Panc1 (cell line): ENCODE data around the gene HES2. TPM values are rescaled to one million over a fixed set of nuclear protein-coding genes. Genes with fewer than 3 reads are reported as not detected.
"Not testable (repeated sequence)": the region's sequence is repeated elsewhere in the genome, so short reads cannot be mapped to it uniquely, and the experiment has no call there.

ENCODE experiments used
- ATAC-seq: fragments of 200-7000 bp; cut with Tn5 transposase; 2 replicates; pipeline ENCODE4 v1.9.1; 2020; ENCODE audit warnings: mild to moderate bottlenecking, moderate library complexity
- BruUV-seq: library from RNA; stranded (reverse); fragments of 400-500 nt; replicated peaks from 2 replicates; lab custom pipeline; 2021; lab: Mats Ljungman, UMichigan
- CTCF ChIA-PET: fragments of 300-600 bp; sonication (Branson Sonifier 250); formaldehyde crosslinking; loops from one replicate; lab custom pipeline; 2022; ENCODE audit warnings: antibody characterized with exemption; lab: Charles Lee
- POLR2A ChIA-PET: fragments of 300-600 bp; sonication (Branson Sonifier 250); formaldehyde crosslinking; loops from one replicate; lab custom pipeline; 2022; ENCODE audit warnings: antibody characterized with exemption; lab: Charles Lee
- DNase-seq: peaks from one replicate; pipeline ENCODE4 v3.0.0-alpha.2; 2010; ENCODE audit warnings: low read depth, low spot score
- H3K27ac ChIP-seq: 2 replicates; pipeline ENCODE4 v1.5.1; 2011; ENCODE audit warnings: mild to moderate bottlenecking, low read length, inconsistent platforms
- H3K27me3 ChIP-seq: fragments of 200-500 bp; sonication (Bioruptor generic); 2 replicates; pipeline ENCODE4 v1.6.0; 2014; ENCODE audit warnings: low read length, inconsistent platforms; ENCODE audit not compliant: control insufficient read depth, insufficient read depth
- H3K36me3 ChIP-seq: fragments of 200-500 bp; sonication (Bioruptor generic); 2 replicates; pipeline ENCODE4 v1.5.1; 2014; ENCODE audit warnings: inconsistent platforms, mild to moderate bottlenecking, low read length, moderate library complexity; ENCODE audit not compliant: control insufficient read depth, insufficient read depth
- H3K4me1 ChIP-seq: 2 replicates; pipeline ENCODE4 v1.5.1; 2011; ENCODE audit warnings: inconsistent platforms, mild to moderate bottlenecking, low read length, moderate library complexity; ENCODE audit not compliant: control insufficient read depth, insufficient read depth
- H3K4me3 ChIP-seq, 2 experiments: 2 replicates each; pipeline ENCODE4 v1.5.1; 2011 to 2012; ENCODE audit warnings: low read depth in 2 of 2, low read length in 2 of 2, mild to moderate bottlenecking in 2 of 2, inconsistent platforms in 1 of 2, moderate library complexity in 1 of 2
- H3K9me3 ChIP-seq: fragments of 200-500 bp; sonication (Bioruptor generic); 2 replicates; pipeline ENCODE4 v1.5.1; 2014; ENCODE audit warnings: low read depth, mild to moderate bottlenecking, inconsistent platforms, low read length, moderate library complexity; ENCODE audit not compliant: control insufficient read depth, insufficient read depth
- CTCF ChIP-seq: fragments of 450-650 bp; IDR thresholded peaks from 2 replicates; pipeline ENCODE4 v1.5.1; 2017; ENCODE audit warnings: mild to moderate bottlenecking
- POLR2AphosphoS5 ChIP-seq: IDR thresholded peaks from 2 replicates; pipeline ENCODE4 v1.6.1; 2012; ENCODE audit warnings: mild to moderate bottlenecking, low read depth, low read length, moderate library complexity
- SIN3A ChIP-seq: IDR thresholded peaks from 2 replicates; pipeline ENCODE4 v1.6.1; 2012; ENCODE audit warnings: low read depth, mild to moderate bottlenecking, low read length, moderate library complexity, borderline replicate concordance; ENCODE audit not compliant: insufficient read depth
- in situ Hi-C: cut with HindIII; loops from 2 replicates; pipeline ENCODE4 v1.10.0; 2016; ENCODE audit warnings: low sequenced_read_pairs, low pct_unique_long_range_greater_than_20kb
- intact Hi-C: fragments of 100-400 bp; cut with micrococcal nuclease; formaldehyde crosslinking; loops from one replicate; pipeline ENCODE4 v1.10.0; 2022; ENCODE audit not compliant: unreplicated experiment
- total RNA-seq: library from RNA; stranded (reverse); gene quantifications from one replicate; pipeline ENCODE4 v1.2.1, GENCODE V29; 2021; ENCODE audit not compliant: unreplicated experiment
- TF ChIP-seq, protein P1 (sequence below), 2 experiments: IDR thresholded peaks; 2 replicates each; pipeline ENCODE4 v1.6.1; 2011 to 2012; ENCODE audit warnings: low read depth in 2 of 2, control low read depth in 1 of 2, low read length in 1 of 2, mild to moderate bottlenecking in 1 of 2, moderate library complexity in 1 of 2; ENCODE audit not compliant: insufficient read depth in 1 of 2

Gene HES2
- total RNA-seq, 1 experiment from 2014 or later = 11.1 TPM

- Histone ChIP-seq H3K9me3 (no peaks in the 10 kb centered on the region), H3K27ac (no peak overlapping the region), H3K4me3 (no peak overlapping the region), H3K36me3 (no peaks in the 10 kb centered on the region), H3K27me3 (no peaks in the 10 kb centered on the region), H3K4me1 (peaks cover 5% of the 10 kb centered on the region)
- no TSS peak for BruUV-seq
- DNase-seq (no peak), ATAC-seq (no peak)
- in situ Hi-C loops (no loop called here), intact Hi-C loops (no loop called here)
- ChIA-PET POLR2A (interaction anchor here (0.5 kb wide), 1 partner anchor 18 kb away, joined by 3 read pairs; no protein-coding TSS in a partner anchor), CTCF (interaction anchor here (0.7 kb wide), 1 partner anchor 30 kb away, joined by 5 read pairs; no protein-coding TSS in a partner anchor)
- TF ChIP-seq POLR2AphosphoS5 (no peak), SIN3A (no peak), CTCF (no peak; the same call in 1 of the 2 replicates)
Observed at GRCh38 chr1:6396998-6397397, 22.7 kb downstream of the HES2 start.

GRCh38 chr1:6395781-6396244, 23.9 kb downstream of the HES2 start:
- intact Hi-C loops, H3K9me3 ChIP-seq, ATAC-seq, H3K27me3 ChIP-seq, POLR2A ChIA-PET, in situ Hi-C loops, BruUV-seq, H3K27ac ChIP-seq, CTCF ChIA-PET, H3K4me3 ChIP-seq, DNase-seq, H3K36me3 ChIP-seq: not testable (repeated sequence)
- peaks cover 11% of the 10 kb centered on the region for H3K4me1 ChIP-seq

DNA sequence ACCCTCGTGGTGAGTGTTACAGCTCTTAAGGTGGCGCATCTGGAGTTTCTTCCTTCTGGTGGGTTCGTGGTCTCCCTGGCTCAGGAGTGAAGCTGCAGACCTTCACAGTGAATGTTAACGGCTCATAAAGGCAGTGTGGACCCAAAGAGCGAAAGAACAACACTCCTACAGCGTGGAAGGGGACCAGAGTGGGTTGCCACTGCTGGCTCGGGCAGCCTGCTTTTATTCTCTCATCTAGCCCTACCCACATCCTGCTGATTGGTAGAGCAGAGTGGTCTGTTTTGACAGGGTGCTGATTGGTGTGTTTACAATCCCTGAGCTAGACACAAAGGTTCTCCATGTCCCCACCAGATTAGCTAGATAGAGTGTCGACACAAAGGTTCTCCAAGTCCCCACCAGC, 24.6 kb downstream of the HES2 start:
- DNase-seq, POLR2A ChIA-PET, H3K9me3 ChIP-seq, H3K36me3 ChIP-seq, intact Hi-C loops, in situ Hi-C loops, H3K4me3 ChIP-seq, H3K27me3 ChIP-seq, H3K27ac ChIP-seq, BruUV-seq, ATAC-seq: not testable (repeated sequence)
- peaks cover 11% of the 10 kb centered on the region for H3K4me1 ChIP-seq
- CTCF ChIA-PET = interaction anchor here (0.7 kb wide), 1 partner anchor 42 kb away, joined by 7 read pairs; no protein-coding TSS in a partner anchor

DNA sequence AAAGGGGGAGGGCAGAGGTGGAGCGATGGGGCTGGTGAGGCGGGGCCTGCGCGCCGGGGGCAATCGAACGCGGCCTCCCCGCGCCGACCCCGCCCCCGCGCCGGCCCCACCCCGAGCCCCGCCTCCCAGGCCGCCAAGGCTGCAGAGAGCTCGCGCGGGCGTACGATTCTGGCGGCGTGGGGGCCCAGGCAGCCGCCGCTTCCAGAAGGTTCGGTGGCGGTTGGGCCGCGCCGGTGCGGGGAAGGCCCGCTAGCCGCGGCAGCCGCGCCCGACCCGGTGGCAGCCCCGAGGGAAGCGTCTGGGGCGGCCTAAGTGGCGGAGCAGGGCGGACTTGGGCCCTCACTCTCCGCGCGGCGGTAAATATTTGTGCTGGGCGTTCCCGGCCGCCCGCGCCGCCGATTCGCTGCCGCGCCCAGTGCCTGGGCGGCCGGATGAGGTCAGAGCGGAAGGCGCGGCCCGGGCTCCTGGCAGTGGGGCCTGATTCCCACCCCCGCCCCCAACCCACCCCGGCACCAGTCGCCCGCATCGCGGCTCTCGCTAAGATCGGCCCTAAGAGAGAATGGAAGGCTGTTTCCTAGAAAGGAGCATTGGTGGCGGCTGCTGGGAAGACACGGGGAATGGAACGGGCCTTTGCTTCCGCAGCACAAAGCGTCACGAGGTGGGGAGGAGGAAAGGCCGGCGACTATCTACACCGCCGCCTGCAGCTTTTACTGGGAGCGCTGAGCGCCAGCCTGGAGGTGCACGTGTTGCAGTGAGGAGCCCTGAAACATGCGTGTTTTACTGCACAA, 26.1 kb downstream of the HES2 start, which contains the start of gene ACOT7:
Gene ACOT7, minus strand, starts transcription at position 368 of the 788 bp plus-strand sequence. CDS start 368 bp downstream, outside the sequence.
- CTCF ChIA-PET = interaction anchor here (0.6 to 0.9 kb wide), 6 partner anchors 33 to 204 kb away, joined by 3 to 4 read pairs (median 4); no protein-coding TSS in a partner anchor
- intact Hi-C loops = no loop called here
- no TSS peak for BruUV-seq

More for the DNA sequence above, 26.1 kb downstream of the HES2 start, which contains the start of gene ACOT7:
- in situ Hi-C loops = no loop called here
- no peak for DNase-seq
- H3K4me3 ChIP-seq = peak within 1 kb of the TSS; percentile 64 to 73
- peak within 1 kb of the TSS; percentile 90 for H3K27ac ChIP-seq
- H3K27me3 ChIP-seq = no peaks in the 10 kb centered on the region
- no peaks in the 10 kb centered on the region for H3K36me3 ChIP-seq
- H3K4me1 ChIP-seq = peaks cover 13% of the 10 kb centered on the region
- ATAC-seq = peak; percentile 96
- TF ChIP-seq POLR2AphosphoS5 = peak; percentile 53
- TF ChIP-seq, protein P1, sequence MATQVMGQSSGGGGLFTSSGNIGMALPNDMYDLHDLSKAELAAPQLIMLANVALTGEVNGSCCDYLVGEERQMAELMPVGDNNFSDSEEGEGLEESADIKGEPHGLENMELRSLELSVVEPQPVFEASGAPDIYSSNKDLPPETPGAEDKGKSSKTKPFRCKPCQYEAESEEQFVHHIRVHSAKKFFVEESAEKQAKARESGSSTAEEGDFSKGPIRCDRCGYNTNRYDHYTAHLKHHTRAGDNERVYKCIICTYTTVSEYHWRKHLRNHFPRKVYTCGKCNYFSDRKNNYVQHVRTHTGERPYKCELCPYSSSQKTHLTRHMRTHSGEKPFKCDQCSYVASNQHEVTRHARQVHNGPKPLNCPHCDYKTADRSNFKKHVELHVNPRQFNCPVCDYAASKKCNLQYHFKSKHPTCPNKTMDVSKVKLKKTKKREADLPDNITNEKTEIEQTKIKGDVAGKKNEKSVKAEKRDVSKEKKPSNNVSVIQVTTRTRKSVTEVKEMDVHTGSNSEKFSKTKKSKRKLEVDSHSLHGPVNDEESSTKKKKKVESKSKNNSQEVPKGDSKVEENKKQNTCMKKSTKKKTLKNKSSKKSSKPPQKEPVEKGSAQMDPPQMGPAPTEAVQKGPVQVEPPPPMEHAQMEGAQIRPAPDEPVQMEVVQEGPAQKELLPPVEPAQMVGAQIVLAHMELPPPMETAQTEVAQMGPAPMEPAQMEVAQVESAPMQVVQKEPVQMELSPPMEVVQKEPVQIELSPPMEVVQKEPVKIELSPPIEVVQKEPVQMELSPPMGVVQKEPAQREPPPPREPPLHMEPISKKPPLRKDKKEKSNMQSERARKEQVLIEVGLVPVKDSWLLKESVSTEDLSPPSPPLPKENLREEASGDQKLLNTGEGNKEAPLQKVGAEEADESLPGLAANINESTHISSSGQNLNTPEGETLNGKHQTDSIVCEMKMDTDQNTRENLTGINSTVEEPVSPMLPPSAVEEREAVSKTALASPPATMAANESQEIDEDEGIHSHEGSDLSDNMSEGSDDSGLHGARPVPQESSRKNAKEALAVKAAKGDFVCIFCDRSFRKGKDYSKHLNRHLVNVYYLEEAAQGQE (IDR thresholded peaks at IDR 0.05; ENCODE audit: insufficient read depth in 1 of 2, low read depth in 2 of 2, low read length in 1 of 2) = no peak
- H3K9me3 ChIP-seq = no peaks in the 10 kb centered on the region
- POLR2A ChIA-PET = interaction anchor here (0.6 to 1.1 kb wide), 8 partner anchors 9 to 1496 kb away, joined by 3 to 8 read pairs (median 4); no protein-coding TSS in a partner anchor
